Cardiac septum (tissue), 1 donor: Measurements from ENCODE around the gene GGNBP2. TPM values are rescaled to one million over a fixed set of nuclear protein-coding genes. Genes with fewer than 3 reads are reported as not detected.
"Not testable (repeated sequence)": the region's sequence is repeated elsewhere in the genome, so short reads cannot be mapped to it uniquely, and the experiment has no call there.

Source experiments
- DNase-seq: peaks from one replicate; pipeline ENCODE4 v3.0.0-alpha.2; 2020; ENCODE audit warnings: low spot score
- intact Hi-C: fragments of 100-400 bp; cut with DNase I; formaldehyde crosslinking; loops from one replicate; pipeline ENCODE4 v1.14.0; 2022
- long read RNA-seq: library from polyadenylated mRNA; unstranded; transcript quantifications from one replicate; pipeline ENCODE4 v2.0.0, GENCODE V29; 2021
- total RNA-seq: library from RNA; stranded (reverse); fragmentation: NEBNext Ultra II Directional; extraction: Animal tissue kit (Norgen Biotek cat#: 25700); gene quantifications from one replicate; pipeline ENCODE4 v1.2.1, GENCODE V29; 2021
- donor health status: DM: no; HTN: no; CAD: no.

The GGNBP2 gene
- total RNA-seq = 50.2 TPM
- long read RNA-seq, transcript GGNBP2-212 (14 exons, 2,847 nt) = major isoform, 7 of 103 reads
- long read RNA-seq, partial matches to known transcripts = 81 of 103 reads
- long read RNA-seq, other reads (novel, unspliced or antisense) = 15 of 103 reads

- intact Hi-C loops = loop anchor here (1.0 to 5.0 kb wide), 2 partner anchors 9 to 48 kb away; partner anchors contain the start of gene DHRS11
- DNase-seq = peak; percentile 97
Measured at GRCh38 chr17:36544307-36545076, at the start of gene GGNBP2. GGNBP2 (plus strand) TSS chr17:36544919; CDS start chr17:36545725, 806 bp downstream.

DNA sequence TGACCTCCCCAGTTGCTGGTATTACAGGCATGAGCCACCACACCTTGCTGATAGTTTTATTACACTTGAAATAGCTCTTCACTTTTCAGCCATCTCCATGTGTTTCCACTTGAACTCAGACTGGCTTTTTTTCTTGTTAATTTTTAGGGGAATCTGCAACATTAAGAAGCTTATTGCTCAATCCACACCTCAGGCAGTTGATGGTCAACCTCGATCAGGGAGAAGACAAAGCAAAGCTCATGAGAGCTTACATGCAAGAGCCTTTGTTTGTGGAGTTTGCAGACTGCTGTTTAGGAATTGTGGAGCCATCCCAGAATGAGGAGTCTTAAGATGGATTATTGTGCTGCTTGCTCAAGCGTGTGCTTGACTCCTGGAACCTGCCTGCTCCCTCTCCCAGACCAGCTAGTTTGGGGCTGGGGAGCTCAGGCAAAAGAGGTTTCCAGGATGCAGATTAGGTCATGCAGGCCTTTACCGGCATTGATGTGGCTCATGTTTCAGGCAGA, 49.6 kb upstream of the GGNBP2 start:
- DNase-seq = no peak
- intact Hi-C loops = no loop called here

GRCh38 chr17:36496018-36496789, 48.5 kb upstream of the GGNBP2 start:
- intact Hi-C loops = no loop called here
- DNase-seq = peak; percentile 61

DNA sequence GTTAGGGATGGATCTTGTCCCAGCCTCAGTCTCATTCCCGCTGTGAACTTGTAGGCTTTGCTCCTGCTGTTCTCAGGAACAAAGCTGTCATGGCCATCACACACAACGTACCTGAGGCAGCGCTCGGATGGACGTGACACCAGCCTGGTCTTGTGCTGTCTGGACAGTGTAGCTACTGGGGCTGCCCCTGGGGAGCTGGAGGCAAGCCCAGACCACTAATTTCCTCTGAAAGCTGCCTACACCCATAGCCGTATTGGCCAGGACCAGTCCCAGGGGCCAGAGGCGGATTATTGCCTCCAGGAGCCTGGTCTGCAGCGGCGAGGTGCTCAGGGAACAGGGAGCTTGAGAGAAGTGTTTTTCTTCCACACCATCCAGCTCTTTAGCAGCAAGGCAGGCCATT, 46.6 kb upstream of the GGNBP2 start:
- peak; percentile 73 for DNase-seq
- intact Hi-C loops = no loop called here

GRCh38 chr17:36498560-36499300, 46.0 kb upstream of the GGNBP2 start:
- DNase-seq = peak; percentile 53
- intact Hi-C loops = no loop called here

- intact Hi-C loops = no loop called here
- DNase-seq = no peak
Measured at GRCh38 chr17:36500745-36501225, 43.9 kb upstream of the GGNBP2 start.

GRCh38 chr17:36501351-36501750, 43.4 kb upstream of the GGNBP2 start:
- intact Hi-C loops = no loop called here
- no peak for DNase-seq

- peak; percentile 51 for DNase-seq
- intact Hi-C loops = no loop called here
Measured at GRCh38 chr17:36501963-36502362, 42.8 kb upstream of the GGNBP2 start.

DNA sequence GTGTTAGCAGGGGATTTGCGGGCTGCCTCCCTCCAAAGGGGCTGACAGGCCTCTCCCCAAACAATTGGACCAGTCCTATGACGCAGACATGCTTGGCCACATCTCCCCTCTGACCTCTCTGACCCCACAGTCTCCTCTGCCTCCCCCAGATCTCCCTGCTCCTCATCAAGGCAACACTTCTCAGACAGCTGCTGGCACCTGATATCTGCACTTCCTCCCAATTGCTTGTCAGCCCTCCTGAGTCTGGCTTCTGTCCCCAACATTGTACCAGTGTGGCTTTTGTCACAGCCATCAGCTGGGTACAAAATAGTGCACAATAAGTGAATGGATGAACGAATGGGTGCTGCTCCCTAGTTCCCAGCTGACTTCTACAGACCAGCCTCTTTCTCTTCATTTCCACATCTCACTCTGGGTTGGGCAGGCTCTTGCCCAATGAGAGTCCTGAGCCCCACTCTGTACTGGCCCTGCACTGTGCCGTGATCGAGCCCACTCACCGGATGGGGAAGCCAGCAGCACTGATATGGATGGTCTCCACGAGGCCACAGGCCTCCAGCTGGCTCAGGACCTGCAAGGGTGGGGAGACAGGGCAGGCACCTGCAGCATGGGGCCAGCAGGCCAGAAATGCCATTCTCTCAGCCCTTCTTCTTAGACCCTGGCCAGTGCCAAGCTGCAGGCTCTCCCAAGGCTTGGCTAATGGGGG, 41.1 kb upstream of the GGNBP2 start:
- intact Hi-C loops = no loop called here
- no peak for DNase-seq

DNA sequence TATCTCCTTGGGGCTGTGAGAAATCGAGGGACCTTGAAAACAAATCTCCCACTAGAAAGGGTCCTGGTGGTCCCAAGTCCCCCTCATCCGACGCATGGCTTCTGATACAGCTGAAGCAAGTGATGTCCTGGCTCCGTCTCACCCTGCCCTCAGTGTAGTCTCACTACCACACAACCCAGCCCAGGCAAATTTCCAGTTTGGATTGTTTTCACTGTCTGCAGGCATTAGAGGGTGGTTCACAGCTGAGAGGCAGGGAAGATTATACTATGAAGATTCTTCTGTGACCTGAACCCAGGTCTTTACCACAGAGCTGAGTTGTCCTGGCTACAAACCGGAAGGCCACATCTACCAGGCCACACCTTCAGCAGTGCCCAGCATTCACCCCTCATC, 40.6 kb upstream of the GGNBP2 start:
- no peak for DNase-seq
- intact Hi-C loops = no loop called here

DNA sequence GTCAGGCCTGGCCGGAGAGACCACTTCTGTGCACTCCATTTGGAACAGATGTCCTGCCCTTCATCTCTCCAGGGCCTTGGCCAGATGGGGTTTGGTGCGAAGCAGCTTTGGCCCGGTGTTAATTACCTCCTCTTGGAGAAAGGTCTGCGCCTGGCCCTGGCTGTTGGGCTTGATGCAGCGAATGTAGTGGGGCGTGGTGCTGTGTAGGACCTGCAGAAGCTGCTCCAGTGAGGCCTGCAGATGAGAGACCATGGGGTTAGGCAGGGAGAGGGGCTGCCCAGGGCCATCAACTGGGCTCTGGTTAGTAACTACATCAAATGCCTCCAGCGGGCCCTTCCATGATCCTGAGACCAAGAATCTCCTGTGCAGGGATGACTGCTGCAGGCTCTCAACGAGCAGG, 39.5 kb upstream of the GGNBP2 start:
- DNase-seq = no peak
- intact Hi-C loops = no loop called here

DNA sequence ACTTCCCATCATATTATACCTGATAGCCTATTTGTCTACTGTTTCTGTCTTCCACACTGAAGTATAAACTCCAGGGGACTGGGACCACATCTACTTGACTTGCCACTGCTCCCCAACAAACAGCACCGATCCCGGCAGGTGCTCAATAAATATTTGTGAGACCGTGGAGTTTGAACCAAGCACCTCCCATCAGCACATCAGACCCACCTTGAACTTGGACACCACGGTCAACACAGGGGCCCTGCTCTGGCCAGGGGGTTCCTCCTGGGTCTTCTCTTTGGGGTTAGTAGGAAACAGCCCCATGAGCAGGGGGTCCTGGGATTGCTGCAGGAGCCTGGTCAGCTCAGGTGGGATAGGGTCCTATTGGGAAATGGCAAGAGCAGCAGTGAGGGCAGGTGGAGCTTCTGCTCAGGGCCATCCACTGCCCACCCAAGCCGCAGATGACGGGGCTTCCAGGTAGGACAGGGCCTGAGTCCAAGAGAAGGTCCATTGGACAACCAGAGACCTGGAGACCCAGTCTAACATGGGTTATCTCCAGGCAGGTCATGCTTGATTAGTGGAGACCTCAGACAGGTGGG, 38.4 kb upstream of the GGNBP2 start:
- peak; percentile 38 for DNase-seq
- intact Hi-C loops = no loop called here

- peak; percentile 31 for DNase-seq
- intact Hi-C loops = no loop called here
Measured at GRCh38 chr17:36506831-36507230, 37.9 kb upstream of the GGNBP2 start.

- intact Hi-C loops = no loop called here
- DNase-seq = peak; percentile 53
Measured at GRCh38 chr17:36507266-36507665, 37.5 kb upstream of the GGNBP2 start.

GRCh38 chr17:36508439-36508838, 36.3 kb upstream of the GGNBP2 start:
- intact Hi-C loops = not testable (repeated sequence)

GRCh38 chr17:36509272-36509985, 35.3 kb upstream of the GGNBP2 start:
- peak; percentile 51 for DNase-seq
- intact Hi-C loops = no loop called here

More at GRCh38 chr17:36508439-36508838, 36.3 kb upstream of the GGNBP2 start:
- DNase-seq = not testable (repeated sequence)

- intact Hi-C loops = no loop called here
Measured at GRCh38 chr17:36510636-36511035, 34.1 kb upstream of the GGNBP2 start.

GRCh38 chr17:36511216-36511615, 33.5 kb upstream of the GGNBP2 start:
- intact Hi-C loops = no loop called here
- peak; percentile 62 for DNase-seq

More at GRCh38 chr17:36510636-36511035, 34.1 kb upstream of the GGNBP2 start:
- peak; percentile 55 for DNase-seq
